ENCODE measurements around the gene EVI5L. TPM values are rescaled to one million over a fixed set of nuclear protein-coding genes. Genes with fewer than 3 reads are reported as not detected.

Gene EVI5L
- total and polyA plus RNA-seq, 4 donors = 1.4 to 5.0 (median 4.4) TPM

DNA sequence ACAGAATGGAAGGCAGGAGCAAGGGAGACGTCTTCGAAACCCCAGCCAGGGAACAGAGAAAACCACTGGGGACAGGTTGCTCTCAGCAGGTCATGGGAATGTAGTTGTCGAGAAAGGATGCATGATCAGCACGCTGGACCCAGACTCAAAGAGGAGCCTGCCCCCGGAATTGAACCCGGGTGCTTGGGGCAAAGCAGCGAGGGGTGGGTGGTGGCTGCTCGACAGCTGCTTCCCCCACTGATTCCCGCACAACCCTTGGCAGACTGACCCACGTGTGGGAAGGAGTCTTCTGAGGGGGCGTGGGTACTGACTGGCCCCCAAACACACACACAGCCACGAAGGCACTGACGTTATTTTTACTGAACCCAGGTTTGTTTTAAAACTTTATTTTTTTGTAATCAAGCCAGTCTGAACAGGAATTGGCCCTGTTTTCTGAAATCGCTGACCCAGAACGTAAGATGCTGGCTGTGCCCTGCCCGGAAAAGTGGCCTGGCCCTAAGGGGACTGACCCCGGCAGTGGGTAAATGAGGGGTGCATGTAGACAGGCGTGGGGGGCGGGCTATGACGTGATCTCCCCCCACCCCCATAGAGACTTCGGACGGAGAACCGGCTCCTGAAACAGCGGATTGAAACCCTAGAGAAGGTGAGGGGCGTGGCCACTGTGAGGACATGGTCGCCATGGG, 25.5 kb downstream of the EVI5L start:
- Histone ChIP-seq H3K4me1 (ENCODE audit: control insufficient read depth in 4 of 4, insufficient read depth in 4 of 4, low read length in 3 of 4) (peaks cover 5 to 12% (median 6%) of the 10 kb centered on the region in 4 donors), H3K36me3 (ENCODE audit: control insufficient read depth in 4 of 4, insufficient read depth in 3 of 4, low read depth in 1 of 4, low read length in 3 of 4) (no peaks in the 10 kb centered on the region), H3K9ac (ENCODE audit: low read depth in 1 of 2, low read length in 2 of 2) (no peak overlapping the region), H3K4me3 (ENCODE audit: low read depth in 1 of 3, low read length in 3 of 3) (no peak overlapping the region), H3K9me3 (ENCODE audit: control insufficient read depth in 4 of 4, low read length in 3 of 4) (no peaks in the 10 kb centered on the region), H3K27me3 (ENCODE audit: control insufficient read depth in 4 of 4, insufficient read depth in 4 of 4, low read length in 3 of 4) (no peaks in the 10 kb centered on the region), H3K27ac (ENCODE audit: low read depth in 1 of 2, low read length in 2 of 2) (no peak overlapping the region)
- 93% methylated on average over 26 of the region's 26 CpGs for WGBS
- DNase-seq (ENCODE audit: low spot score) = no peak
- no peak for TF ChIP-seq TAF1 (conservative IDR thresholded peaks at IDR 0.05)
- no peak for TF ChIP-seq SP1 (IDR thresholded peaks at IDR 0.05)
- TF ChIP-seq HNF4A (conservative IDR thresholded peaks at IDR 0.05) = no peak
- TF ChIP-seq MAX (IDR thresholded peaks at IDR 0.05) = no peak
- no peak for TF ChIP-seq FOXA2 (IDR thresholded peaks at IDR 0.05)
- TF ChIP-seq ZBTB33 (IDR thresholded peaks at IDR 0.05) = no peak
- no peak for TF ChIP-seq JUND (IDR thresholded peaks at IDR 0.05)
- TF ChIP-seq EGR1 (IDR thresholded peaks at IDR 0.05; ENCODE audit: low read depth in 2 of 2) = no peak
- no peak for TF ChIP-seq NR2F2 (IDR thresholded peaks at IDR 0.05)
- no peak for TF ChIP-seq ATF3 (IDR thresholded peaks at IDR 0.05)

DNA sequence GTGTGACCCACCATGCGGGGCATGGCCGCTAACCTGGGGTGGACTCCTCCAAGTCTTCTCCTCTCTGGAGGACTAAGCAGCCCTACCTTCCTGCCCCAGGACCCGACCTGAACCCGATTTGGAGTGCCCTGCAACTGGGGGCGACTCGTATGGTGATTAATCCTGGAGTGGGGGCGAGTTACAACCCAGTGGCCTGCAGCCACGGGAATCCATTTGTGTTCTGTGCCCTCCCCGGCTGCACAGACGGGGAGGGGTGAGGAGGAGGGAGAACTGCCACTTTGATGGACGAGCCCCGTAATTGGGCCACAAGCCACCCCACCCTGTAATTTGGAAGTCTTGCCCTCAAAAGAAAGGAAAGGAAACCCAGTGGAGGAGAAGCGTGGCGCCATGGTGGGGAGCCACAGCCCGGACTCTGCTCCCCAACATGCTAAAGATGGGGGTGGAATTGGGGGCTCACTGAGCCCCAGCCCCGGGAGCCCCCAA, 26.1 kb downstream of the EVI5L start:
- WGBS = 93% methylated on average over 16 of the region's 16 CpGs
- H3K27me3 ChIP-seq (ENCODE audit: control insufficient read depth in 4 of 4, insufficient read depth in 4 of 4, low read length in 3 of 4) = no peaks in the 10 kb centered on the region
- no peaks in the 10 kb centered on the region for H3K9me3 ChIP-seq (ENCODE audit: control insufficient read depth in 4 of 4, low read length in 3 of 4)
- H3K9ac ChIP-seq (ENCODE audit: low read depth in 1 of 2, low read length in 2 of 2) = no peak overlapping the region
- H3K4me3 ChIP-seq (ENCODE audit: low read depth in 1 of 3, low read length in 3 of 3) = no peak overlapping the region
- TF ChIP-seq, protein P1, sequence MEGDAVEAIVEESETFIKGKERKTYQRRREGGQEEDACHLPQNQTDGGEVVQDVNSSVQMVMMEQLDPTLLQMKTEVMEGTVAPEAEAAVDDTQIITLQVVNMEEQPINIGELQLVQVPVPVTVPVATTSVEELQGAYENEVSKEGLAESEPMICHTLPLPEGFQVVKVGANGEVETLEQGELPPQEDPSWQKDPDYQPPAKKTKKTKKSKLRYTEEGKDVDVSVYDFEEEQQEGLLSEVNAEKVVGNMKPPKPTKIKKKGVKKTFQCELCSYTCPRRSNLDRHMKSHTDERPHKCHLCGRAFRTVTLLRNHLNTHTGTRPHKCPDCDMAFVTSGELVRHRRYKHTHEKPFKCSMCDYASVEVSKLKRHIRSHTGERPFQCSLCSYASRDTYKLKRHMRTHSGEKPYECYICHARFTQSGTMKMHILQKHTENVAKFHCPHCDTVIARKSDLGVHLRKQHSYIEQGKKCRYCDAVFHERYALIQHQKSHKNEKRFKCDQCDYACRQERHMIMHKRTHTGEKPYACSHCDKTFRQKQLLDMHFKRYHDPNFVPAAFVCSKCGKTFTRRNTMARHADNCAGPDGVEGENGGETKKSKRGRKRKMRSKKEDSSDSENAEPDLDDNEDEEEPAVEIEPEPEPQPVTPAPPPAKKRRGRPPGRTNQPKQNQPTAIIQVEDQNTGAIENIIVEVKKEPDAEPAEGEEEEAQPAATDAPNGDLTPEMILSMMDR (IDR thresholded peaks at IDR 0.05; ENCODE audit: low read depth, low read length, missing input control) = no peak
- TF ChIP-seq FOXA1 (IDR thresholded peaks at IDR 0.05) = no peak
- no peak for TF ChIP-seq RXRA (IDR thresholded peaks at IDR 0.05)
- TF ChIP-seq SP1 (IDR thresholded peaks at IDR 0.05) = no peak
- no peak for TF ChIP-seq EGR1 (IDR thresholded peaks at IDR 0.05; ENCODE audit: low read depth in 2 of 2)
- no peak for TF ChIP-seq YY1 (IDR thresholded peaks at IDR 0.05)
- TF ChIP-seq FOXA2 (IDR thresholded peaks at IDR 0.05) = no peak
- TF ChIP-seq JUND (IDR thresholded peaks at IDR 0.05) = no peak
- no peak for TF ChIP-seq REST (IDR thresholded peaks at IDR 0.05)
- no peak for TF ChIP-seq GABPA (IDR thresholded peaks at IDR 0.05 in 1 of 2, conservative IDR thresholded peaks at IDR 0.05 in 1 of 2)
- TF ChIP-seq RAD21 (IDR thresholded peaks at IDR 0.05) = no peak
- no peak for TF ChIP-seq TAF1 (conservative IDR thresholded peaks at IDR 0.05)
- no peak for DNase-seq (ENCODE audit: low spot score)
- H3K4me1 ChIP-seq (ENCODE audit: control insufficient read depth in 4 of 4, insufficient read depth in 4 of 4, low read length in 3 of 4) = peaks cover 5 to 12% (median 6%) of the 10 kb centered on the region in 4 donors
- H3K27ac ChIP-seq (ENCODE audit: low read depth in 1 of 2, low read length in 2 of 2) = no peak overlapping the region
- H3K36me3 ChIP-seq (ENCODE audit: control insufficient read depth in 4 of 4, insufficient read depth in 3 of 4, low read depth in 1 of 4, low read length in 3 of 4) = no peaks in the 10 kb centered on the region
